GM23338 (cell line): ENCODE measurements around the gene DIP2C. TPM values are rescaled to one million over a fixed set of nuclear protein-coding genes. Genes with fewer than 3 reads are reported as not detected.

Experiments used
- ATAC-seq: fragments of 200-7000 bp; cut with Tn5 transposase; 3 replicates; pipeline ENCODE4 v1.9.1; 2020
- DNase-seq: peaks from one replicate; pipeline ENCODE4 v3.0.0-alpha.2; 2015; ENCODE audit warnings: low spot score
- H2AFZ ChIP-seq: fragments of 200-600 bp; sonication (generic); 2 replicates; pipeline ENCODE4 v1.8.0; 2016; ENCODE audit warnings: antibody characterized with exemption, mild to moderate bottlenecking, moderate library complexity
- H3F3A ChIP-seq: fragments of 200-600 bp; sonication (generic); replicated peaks from 2 replicates; pipeline ENCODE4 v1.8.0; 2017; ENCODE audit warnings: antibody characterized with exemption, mixed run types, low read depth
- H3K27ac ChIP-seq: fragments of 200-600 bp; sonication (generic); 2 replicates; pipeline ENCODE4 v1.6.1; 2016; ENCODE audit warnings: low read depth
- H3K27me3 ChIP-seq: fragments of 200-600 bp; sonication (generic); 2 replicates; pipeline ENCODE4 v1.8.0; 2016; ENCODE audit warnings: mild to moderate bottlenecking, mixed run types, moderate library complexity; ENCODE audit not compliant: insufficient read depth
- H3K36me3 ChIP-seq: fragments of 200-600 bp; sonication (generic); 2 replicates; pipeline ENCODE4 v1.8.0; 2016; ENCODE audit warnings: mild to moderate bottlenecking; ENCODE audit not compliant: insufficient read depth
- H3K4me1 ChIP-seq: fragments of 200-600 bp; sonication (generic); 2 replicates; pipeline ENCODE4 v1.8.0; 2016; ENCODE audit warnings: mild to moderate bottlenecking, moderate library complexity; ENCODE audit not compliant: insufficient read depth
- H3K4me2 ChIP-seq: fragments of 200-600 bp; sonication (generic); 2 replicates; pipeline ENCODE4 v1.7.1; 2017; ENCODE audit warnings: mixed run types
- H3K4me3 ChIP-seq: fragments of 200-600 bp; sonication (generic); 2 replicates; pipeline ENCODE4 v1.6.1; 2016; ENCODE audit warnings: mixed run types
- H3K79me2 ChIP-seq: fragments of 200-600 bp; sonication (generic); replicated peaks from 2 replicates; pipeline ENCODE4 v1.8.0; 2017; ENCODE audit warnings: mild to moderate bottlenecking; ENCODE audit not compliant: insufficient read depth
- H3K9me2 ChIP-seq: fragments of 200-600 bp; sonication (generic); 2 replicates; pipeline ENCODE4 v1.8.0; 2017; ENCODE audit not compliant: insufficient read depth
- H4K20me1 ChIP-seq: fragments of 200-600 bp; sonication (generic); replicated peaks from 2 replicates; pipeline ENCODE4 v1.8.0; 2017; ENCODE audit warnings: mild to moderate bottlenecking; ENCODE audit not compliant: insufficient read depth
- H3K27ac Mint-ChIP-seq: 2 replicates; pipeline ENCODE4 v1.8.0; 2020; ENCODE audit warnings: inconsistent platforms, mild to moderate bottlenecking, moderate library complexity, mixed read lengths
- H3K27me3 Mint-ChIP-seq: 3 replicates; pipeline ENCODE4 v1.8.0; 2022; ENCODE audit warnings: low read depth, mild to moderate bottlenecking, moderate library complexity, mixed read lengths, inconsistent platforms; ENCODE audit not compliant: insufficient read depth, poor library complexity
- H3K36me3 Mint-ChIP-seq: 3 replicates; pipeline ENCODE4 v1.8.0; 2021; ENCODE audit warnings: low read depth, mild to moderate bottlenecking, inconsistent platforms, moderate library complexity, mixed read lengths
- H3K4me1 Mint-ChIP-seq: 3 replicates; pipeline ENCODE4 v1.8.0; 2020; ENCODE audit warnings: mild to moderate bottlenecking, inconsistent platforms, mixed read lengths
- H3K4me3 Mint-ChIP-seq: 3 replicates; pipeline ENCODE4 v1.8.0; 2021; ENCODE audit warnings: moderate library complexity, mild to moderate bottlenecking, inconsistent platforms, mixed read lengths
- H3K9me3 Mint-ChIP-seq: 3 replicates; pipeline ENCODE4 v1.8.0; 2020; ENCODE audit warnings: moderate library complexity, mild to moderate bottlenecking, inconsistent platforms, mixed read lengths
- NANOG ChIP-seq: IDR thresholded peaks from 2 replicates; pipeline ENCODE4 v1.6.1; 2016; ENCODE audit warnings: antibody characterized with exemption, borderline replicate concordance
- STAT1 ChIP-seq: IDR thresholded peaks from one replicate; pipeline ENCODE4 v1.6.1; 2016; ENCODE audit warnings: antibody characterized with exemption; ENCODE audit not compliant: unreplicated experiment
- polyA plus RNA-seq: library from polyadenylated mRNA; unstranded; fragments of >200 nt; fragmentation: Nextera tagmentation; extraction: Ambion mirVana; gene quantifications from 2 replicates; pipeline ENCODE4 v1.2.1, GENCODE V29; 2016
- total RNA-seq: library from RNA; depleted of rRNA; stranded (reverse); fragments of >200 nt; shearing (Covaris generic); gene quantifications from 2 replicates; pipeline ENCODE4 v1.2.3, GENCODE V29; 2014
- TF ChIP-seq, protein P1 (sequence below): IDR thresholded peaks from one replicate; pipeline ENCODE4 v1.6.1; 2018; ENCODE audit warnings: antibody characterized with exemption; ENCODE audit not compliant: unreplicated experiment
- TF ChIP-seq, protein P2 (sequence below): fragments of 250-450 bp; sonication (Bioruptor Pico); IDR thresholded peaks from 2 replicates; pipeline ENCODE4 v1.5.0; 2020; ENCODE audit warnings: mild to moderate bottlenecking, moderate library complexity

DIP2C gene
- total and polyA plus RNA-seq, 2 experiments from 2014 or later, result 5.1 to 7.7 TPM

DNA sequence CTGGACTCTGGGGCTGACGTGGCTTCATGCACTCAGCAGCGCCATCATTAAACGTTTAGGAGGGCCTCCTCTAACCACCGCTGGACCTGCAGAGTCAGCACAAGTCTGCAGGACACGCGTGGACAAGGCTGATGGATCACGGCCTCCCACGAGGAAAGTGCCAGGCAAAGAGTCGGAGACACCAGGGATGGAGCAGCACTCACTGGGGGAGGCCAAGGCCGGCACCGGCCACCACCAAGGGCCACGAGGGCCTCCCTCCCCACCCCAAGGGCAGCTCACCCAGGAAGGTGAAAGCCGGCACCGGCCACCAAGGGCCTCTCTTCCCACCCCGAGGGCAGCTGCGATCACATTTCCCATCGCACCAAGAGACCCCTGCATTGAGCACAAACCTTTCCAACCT, 91.5 kb downstream of the DIP2C start:
- no peak overlapping the region for H2AFZ ChIP-seq
- Mint-ChIP-seq H3K27ac (no peak overlapping the region), H3K27me3 (peaks cover 4% of the 10 kb centered on the region), H3K9me3 (no peaks in the 10 kb centered on the region), H3K4me1 (peaks cover 27% of the 10 kb centered on the region), H3K4me3 (no peak overlapping the region), H3K36me3 (no peaks in the 10 kb centered on the region)
- peaks cover 3% of the 10 kb centered on the region; the same call in 1 of the 2 replicates for H4K20me1 ChIP-seq
- no peaks in the 10 kb centered on the region for H3K36me3 ChIP-seq
- TF ChIP-seq STAT1 (no peak), NANOG (no peak)
- TF ChIP-seq, protein P1, sequence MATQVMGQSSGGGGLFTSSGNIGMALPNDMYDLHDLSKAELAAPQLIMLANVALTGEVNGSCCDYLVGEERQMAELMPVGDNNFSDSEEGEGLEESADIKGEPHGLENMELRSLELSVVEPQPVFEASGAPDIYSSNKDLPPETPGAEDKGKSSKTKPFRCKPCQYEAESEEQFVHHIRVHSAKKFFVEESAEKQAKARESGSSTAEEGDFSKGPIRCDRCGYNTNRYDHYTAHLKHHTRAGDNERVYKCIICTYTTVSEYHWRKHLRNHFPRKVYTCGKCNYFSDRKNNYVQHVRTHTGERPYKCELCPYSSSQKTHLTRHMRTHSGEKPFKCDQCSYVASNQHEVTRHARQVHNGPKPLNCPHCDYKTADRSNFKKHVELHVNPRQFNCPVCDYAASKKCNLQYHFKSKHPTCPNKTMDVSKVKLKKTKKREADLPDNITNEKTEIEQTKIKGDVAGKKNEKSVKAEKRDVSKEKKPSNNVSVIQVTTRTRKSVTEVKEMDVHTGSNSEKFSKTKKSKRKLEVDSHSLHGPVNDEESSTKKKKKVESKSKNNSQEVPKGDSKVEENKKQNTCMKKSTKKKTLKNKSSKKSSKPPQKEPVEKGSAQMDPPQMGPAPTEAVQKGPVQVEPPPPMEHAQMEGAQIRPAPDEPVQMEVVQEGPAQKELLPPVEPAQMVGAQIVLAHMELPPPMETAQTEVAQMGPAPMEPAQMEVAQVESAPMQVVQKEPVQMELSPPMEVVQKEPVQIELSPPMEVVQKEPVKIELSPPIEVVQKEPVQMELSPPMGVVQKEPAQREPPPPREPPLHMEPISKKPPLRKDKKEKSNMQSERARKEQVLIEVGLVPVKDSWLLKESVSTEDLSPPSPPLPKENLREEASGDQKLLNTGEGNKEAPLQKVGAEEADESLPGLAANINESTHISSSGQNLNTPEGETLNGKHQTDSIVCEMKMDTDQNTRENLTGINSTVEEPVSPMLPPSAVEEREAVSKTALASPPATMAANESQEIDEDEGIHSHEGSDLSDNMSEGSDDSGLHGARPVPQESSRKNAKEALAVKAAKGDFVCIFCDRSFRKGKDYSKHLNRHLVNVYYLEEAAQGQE, result no peak
- TF ChIP-seq, protein P2, sequence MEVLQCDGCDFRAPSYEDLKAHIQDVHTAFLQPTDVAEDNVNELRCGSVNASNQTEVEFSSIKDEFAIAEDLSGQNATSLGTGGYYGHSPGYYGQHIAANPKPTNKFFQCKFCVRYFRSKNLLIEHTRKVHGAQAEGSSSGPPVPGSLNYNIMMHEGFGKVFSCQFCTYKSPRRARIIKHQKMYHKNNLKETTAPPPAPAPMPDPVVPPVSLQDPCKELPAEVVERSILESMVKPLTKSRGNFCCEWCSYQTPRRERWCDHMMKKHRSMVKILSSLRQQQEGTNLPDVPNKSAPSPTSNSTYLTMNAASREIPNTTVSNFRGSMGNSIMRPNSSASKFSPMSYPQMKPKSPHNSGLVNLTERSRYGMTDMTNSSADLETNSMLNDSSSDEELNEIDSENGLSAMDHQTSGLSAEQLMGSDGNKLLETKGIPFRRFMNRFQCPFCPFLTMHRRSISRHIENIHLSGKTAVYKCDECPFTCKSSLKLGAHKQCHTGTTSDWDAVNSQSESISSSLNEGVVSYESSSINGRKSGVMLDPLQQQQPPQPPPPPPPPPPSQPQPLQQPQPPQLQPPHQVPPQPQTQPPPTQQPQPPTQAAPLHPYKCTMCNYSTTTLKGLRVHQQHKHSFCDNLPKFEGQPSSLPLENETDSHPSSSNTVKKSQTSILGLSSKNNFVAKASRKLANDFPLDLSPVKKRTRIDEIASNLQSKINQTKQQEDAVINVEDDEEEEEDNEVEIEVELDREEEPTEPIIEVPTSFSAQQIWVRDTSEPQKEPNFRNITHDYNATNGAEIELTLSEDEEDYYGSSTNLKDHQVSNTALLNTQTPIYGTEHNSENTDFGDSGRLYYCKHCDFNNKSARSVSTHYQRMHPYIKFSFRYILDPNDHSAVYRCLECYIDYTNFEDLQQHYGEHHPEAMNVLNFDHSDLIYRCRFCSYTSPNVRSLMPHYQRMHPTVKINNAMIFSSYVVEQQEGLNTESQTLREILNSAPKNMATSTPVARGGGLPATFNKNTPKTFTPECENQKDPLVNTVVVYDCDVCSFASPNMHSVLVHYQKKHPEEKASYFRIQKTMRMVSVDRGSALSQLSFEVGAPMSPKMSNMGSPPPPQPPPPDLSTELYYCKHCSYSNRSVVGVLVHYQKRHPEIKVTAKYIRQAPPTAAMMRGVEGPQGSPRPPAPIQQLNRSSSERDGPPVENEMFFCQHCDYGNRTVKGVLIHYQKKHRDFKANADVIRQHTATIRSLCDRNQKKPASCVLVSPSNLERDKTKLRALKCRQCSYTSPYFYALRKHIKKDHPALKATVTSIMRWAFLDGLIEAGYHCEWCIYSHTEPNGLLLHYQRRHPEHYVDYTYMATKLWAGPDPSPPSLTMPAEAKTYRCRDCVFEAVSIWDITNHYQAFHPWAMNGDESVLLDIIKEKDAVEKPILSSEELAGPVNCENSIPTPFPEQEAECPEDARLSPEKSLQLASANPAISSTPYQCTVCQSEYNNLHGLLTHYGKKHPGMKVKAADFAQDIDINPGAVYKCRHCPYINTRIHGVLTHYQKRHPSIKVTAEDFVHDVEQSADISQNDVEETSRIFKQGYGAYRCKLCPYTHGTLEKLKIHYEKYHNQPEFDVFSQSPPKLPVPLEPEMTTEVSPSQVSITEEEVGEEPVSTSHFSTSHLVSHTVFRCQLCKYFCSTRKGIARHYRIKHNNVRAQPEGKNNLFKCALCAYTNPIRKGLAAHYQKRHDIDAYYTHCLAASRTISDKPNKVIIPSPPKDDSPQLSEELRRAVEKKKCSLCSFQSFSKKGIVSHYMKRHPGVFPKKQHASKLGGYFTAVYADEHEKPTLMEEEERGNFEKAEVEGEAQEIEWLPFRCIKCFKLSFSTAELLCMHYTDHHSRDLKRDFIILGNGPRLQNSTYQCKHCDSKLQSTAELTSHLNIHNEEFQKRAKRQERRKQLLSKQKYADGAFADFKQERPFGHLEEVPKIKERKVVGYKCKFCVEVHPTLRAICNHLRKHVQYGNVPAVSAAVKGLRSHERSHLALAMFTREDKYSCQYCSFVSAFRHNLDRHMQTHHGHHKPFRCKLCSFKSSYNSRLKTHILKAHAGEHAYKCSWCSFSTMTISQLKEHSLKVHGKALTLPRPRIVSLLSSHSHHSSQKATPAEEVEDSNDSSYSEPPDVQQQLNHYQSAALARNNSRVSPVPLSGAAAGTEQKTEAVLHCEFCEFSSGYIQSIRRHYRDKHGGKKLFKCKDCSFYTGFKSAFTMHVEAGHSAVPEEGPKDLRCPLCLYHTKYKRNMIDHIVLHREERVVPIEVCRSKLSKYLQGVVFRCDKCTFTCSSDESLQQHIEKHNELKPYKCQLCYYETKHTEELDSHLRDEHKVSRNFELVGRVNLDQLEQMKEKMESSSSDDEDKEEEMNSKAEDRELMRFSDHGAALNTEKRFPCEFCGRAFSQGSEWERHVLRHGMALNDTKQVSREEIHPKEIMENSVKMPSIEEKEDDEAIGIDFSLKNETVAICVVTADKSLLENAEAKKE, result no peak
- peaks cover 26% of the 10 kb centered on the region for H3K79me2 ChIP-seq
- no peaks in the 10 kb centered on the region; the same call in 1 of the 2 replicates for H3K4me1 ChIP-seq
- ATAC-seq, result no peak
- no peak overlapping the region for H3K27ac ChIP-seq
- H3K27me3 ChIP-seq, result no peaks in the 10 kb centered on the region
- H3K9me2 ChIP-seq, result no peaks in the 10 kb centered on the region
- no peak for DNase-seq
- no peaks in the 10 kb centered on the region for H3F3A ChIP-seq
- H3K4me2 ChIP-seq, result no peak overlapping the region
- no peak overlapping the region for H3K4me3 ChIP-seq
